Astrocyte (in vitro differentiated cells and primary cell): Measurements from ENCODE around the gene GPR42. TPM values are rescaled to one million over a fixed set of nuclear protein-coding genes. Genes with fewer than 3 reads are reported as not detected.

Experiments used
- DNase-seq: peaks from one replicate; pipeline ENCODE4 v3.0.0-alpha.2; 2010; ENCODE audit warnings: low read depth
- FAIRE-seq: peaks from 2 replicates; lab custom pipeline; 2011; peaks lifted over from hg19 to GRCh38; lab: Jason Lieb, UNC
- H2AFZ ChIP-seq: 2 replicates; pipeline ENCODE4 v1.6.0; 2012; ENCODE audit warnings: low read depth, low read length, inconsistent platforms
- H3K27ac ChIP-seq: 2 replicates; pipeline ENCODE4 v1.5.1; 2011; ENCODE audit warnings: low read depth, low read length, inconsistent platforms
- H3K27me3 ChIP-seq: 2 replicates; pipeline ENCODE4 v1.6.0; 2011; ENCODE audit warnings: low read length, inconsistent platforms; ENCODE audit not compliant: insufficient read depth
- H3K36me3 ChIP-seq: 2 replicates; pipeline ENCODE4 v1.5.1; 2011; ENCODE audit warnings: low read length, inconsistent platforms; ENCODE audit not compliant: insufficient read depth
- H3K4me1 ChIP-seq: 2 replicates; pipeline ENCODE4 v1.5.1; 2011; ENCODE audit warnings: low read length, inconsistent platforms; ENCODE audit not compliant: insufficient read depth
- H3K4me2 ChIP-seq: 2 replicates; pipeline ENCODE4 v1.6.0; 2012; ENCODE audit warnings: low read length, inconsistent platforms
- H3K4me3 ChIP-seq: 2 replicates; pipeline ENCODE4 v1.5.1; 2011; ENCODE audit warnings: low read depth, mild to moderate bottlenecking, low read length, inconsistent platforms; ENCODE audit not compliant: insufficient read depth
- H3K79me2 ChIP-seq: 2 replicates; pipeline ENCODE4 v1.6.0; 2012; ENCODE audit warnings: mild to moderate bottlenecking, low read length, inconsistent platforms; ENCODE audit not compliant: insufficient read depth
- H3K9ac ChIP-seq: 2 replicates; pipeline ENCODE4 v1.6.0; 2012; ENCODE audit warnings: mild to moderate bottlenecking, low read length, inconsistent platforms
- H3K9me3 ChIP-seq: 2 replicates; pipeline ENCODE4 v1.5.1; 2012; ENCODE audit warnings: low read depth, mild to moderate bottlenecking, low read length, inconsistent platforms; ENCODE audit not compliant: insufficient read depth
- H4K20me1 ChIP-seq: 2 replicates; pipeline ENCODE4 v1.6.0; 2012; ENCODE audit warnings: low read length, inconsistent platforms; ENCODE audit not compliant: insufficient read depth
- H3K27ac Mint-ChIP-seq: one replicate; pipeline ENCODE4 v1.8.0; 2021; ENCODE audit warnings: mild to moderate bottlenecking, mixed read lengths; ENCODE audit not compliant: unreplicated experiment
- H3K27me3 Mint-ChIP-seq: one replicate; pipeline ENCODE4 v1.8.0; 2021; ENCODE audit warnings: low read depth, mixed read lengths; ENCODE audit not compliant: unreplicated experiment
- H3K36me3 Mint-ChIP-seq: one replicate; pipeline ENCODE4 v1.8.0; 2021; ENCODE audit warnings: low read depth, mixed read lengths; ENCODE audit not compliant: unreplicated experiment
- H3K4me1 Mint-ChIP-seq: one replicate; pipeline ENCODE4 v1.8.0; 2021; ENCODE audit warnings: low read depth, mixed read lengths; ENCODE audit not compliant: unreplicated experiment
- H3K4me3 Mint-ChIP-seq: one replicate; pipeline ENCODE4 v1.8.0; 2021; ENCODE audit warnings: mild to moderate bottlenecking, moderate library complexity, mixed read lengths; ENCODE audit not compliant: unreplicated experiment
- H3K9me3 Mint-ChIP-seq: one replicate; pipeline ENCODE4 v1.8.0; 2021; ENCODE audit warnings: mild to moderate bottlenecking, mixed read lengths; ENCODE audit not compliant: unreplicated experiment
- EZH2 ChIP-seq: IDR thresholded peaks from 2 replicates; pipeline ENCODE4 v1.6.1; 2012; ENCODE audit warnings: mild to moderate bottlenecking, low read length, inconsistent platforms; ENCODE audit not compliant: insufficient read depth
- total RNA-seq: library from RNA; stranded (reverse); gene quantifications from 2 replicates; pipeline ENCODE4 v1.2.1, GENCODE V29; 2021
- TF ChIP-seq, protein P1 (sequence below): IDR thresholded peaks from 2 replicates; pipeline ENCODE4 v1.5.1; 2011; ENCODE audit warnings: low read depth, mild to moderate bottlenecking, inconsistent platforms, low read length, moderate library complexity; ENCODE audit not compliant: insufficient read depth

Gene GPR42
- total RNA-seq, 1 donor from 2014 or later: not detected

- Histone ChIP-seq H3K27ac (no peak overlapping the region), H3K9ac (no peak overlapping the region), H3K27me3 (no peaks in the 10 kb centered on the region), H3K79me2 (no peaks in the 10 kb centered on the region), H3K4me3 (no peak overlapping the region), H4K20me1 (no peaks in the 10 kb centered on the region), H3K4me2 (no peak overlapping the region), H2AFZ (no peak overlapping the region), H3K4me1 (no peaks in the 10 kb centered on the region), H3K36me3 (no peaks in the 10 kb centered on the region), H3K9me3 (no peaks in the 10 kb centered on the region)
- DNase-seq: no peak
- peaks cover 57% of the 10 kb centered on the region for H3K27me3 Mint-ChIP-seq
- H3K4me1 Mint-ChIP-seq: no peaks in the 10 kb centered on the region
- no peak overlapping the region for H3K27ac Mint-ChIP-seq
- no peak overlapping the region for H3K4me3 Mint-ChIP-seq
- FAIRE-seq: no peak
- TF ChIP-seq, protein P1, sequence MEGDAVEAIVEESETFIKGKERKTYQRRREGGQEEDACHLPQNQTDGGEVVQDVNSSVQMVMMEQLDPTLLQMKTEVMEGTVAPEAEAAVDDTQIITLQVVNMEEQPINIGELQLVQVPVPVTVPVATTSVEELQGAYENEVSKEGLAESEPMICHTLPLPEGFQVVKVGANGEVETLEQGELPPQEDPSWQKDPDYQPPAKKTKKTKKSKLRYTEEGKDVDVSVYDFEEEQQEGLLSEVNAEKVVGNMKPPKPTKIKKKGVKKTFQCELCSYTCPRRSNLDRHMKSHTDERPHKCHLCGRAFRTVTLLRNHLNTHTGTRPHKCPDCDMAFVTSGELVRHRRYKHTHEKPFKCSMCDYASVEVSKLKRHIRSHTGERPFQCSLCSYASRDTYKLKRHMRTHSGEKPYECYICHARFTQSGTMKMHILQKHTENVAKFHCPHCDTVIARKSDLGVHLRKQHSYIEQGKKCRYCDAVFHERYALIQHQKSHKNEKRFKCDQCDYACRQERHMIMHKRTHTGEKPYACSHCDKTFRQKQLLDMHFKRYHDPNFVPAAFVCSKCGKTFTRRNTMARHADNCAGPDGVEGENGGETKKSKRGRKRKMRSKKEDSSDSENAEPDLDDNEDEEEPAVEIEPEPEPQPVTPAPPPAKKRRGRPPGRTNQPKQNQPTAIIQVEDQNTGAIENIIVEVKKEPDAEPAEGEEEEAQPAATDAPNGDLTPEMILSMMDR: no peak
- no peak for TF ChIP-seq EZH2
- peaks cover 3% of the 10 kb centered on the region for H3K9me3 Mint-ChIP-seq
- no peaks in the 10 kb centered on the region for H3K36me3 Mint-ChIP-seq
Measured at GRCh38 chr19:35414442-35414841, 43.6 kb downstream of the GPR42 start.

DNA sequence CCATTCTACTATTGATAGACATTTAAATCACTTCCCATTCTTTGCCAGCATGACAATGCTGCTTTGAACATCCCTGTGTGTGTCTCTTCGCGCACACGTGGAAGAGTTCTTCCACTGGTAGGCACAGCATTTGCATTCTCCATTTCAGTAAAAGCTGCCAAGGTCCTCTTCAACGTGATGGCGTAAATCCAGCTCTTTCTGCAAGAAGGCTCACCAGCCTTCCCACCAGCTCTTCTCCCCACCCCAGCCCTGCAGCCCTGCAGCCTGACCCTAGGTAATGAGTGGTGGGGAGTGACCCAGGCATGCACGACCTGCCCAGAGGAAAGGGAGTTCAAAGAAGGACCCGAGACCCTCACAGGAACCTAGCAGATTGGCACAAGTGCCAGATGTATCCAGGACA lies 45.5 kb downstream of the GPR42 start:
- peaks cover 3% of the 10 kb centered on the region for H3K9me3 Mint-ChIP-seq
- Histone ChIP-seq H3K27ac (no peak overlapping the region), H4K20me1 (no peaks in the 10 kb centered on the region), H3K36me3 (no peaks in the 10 kb centered on the region), H3K79me2 (no peaks in the 10 kb centered on the region), H3K4me1 (no peaks in the 10 kb centered on the region), H2AFZ (no peak overlapping the region), H3K9me3 (no peaks in the 10 kb centered on the region), H3K27me3 (no peaks in the 10 kb centered on the region), H3K4me2 (no peak overlapping the region), H3K9ac (no peak overlapping the region), H3K4me3 (no peak overlapping the region)
- no peak overlapping the region for H3K4me3 Mint-ChIP-seq
- H3K27ac Mint-ChIP-seq: no peak overlapping the region
- FAIRE-seq (no peak), DNase-seq (no peak)
- TF ChIP-seq, protein P1: no peak
- TF ChIP-seq EZH2: no peak
- no peaks in the 10 kb centered on the region for H3K4me1 Mint-ChIP-seq
- no peaks in the 10 kb centered on the region for H3K36me3 Mint-ChIP-seq
- peaks cover 54% of the 10 kb centered on the region for H3K27me3 Mint-ChIP-seq

DNA sequence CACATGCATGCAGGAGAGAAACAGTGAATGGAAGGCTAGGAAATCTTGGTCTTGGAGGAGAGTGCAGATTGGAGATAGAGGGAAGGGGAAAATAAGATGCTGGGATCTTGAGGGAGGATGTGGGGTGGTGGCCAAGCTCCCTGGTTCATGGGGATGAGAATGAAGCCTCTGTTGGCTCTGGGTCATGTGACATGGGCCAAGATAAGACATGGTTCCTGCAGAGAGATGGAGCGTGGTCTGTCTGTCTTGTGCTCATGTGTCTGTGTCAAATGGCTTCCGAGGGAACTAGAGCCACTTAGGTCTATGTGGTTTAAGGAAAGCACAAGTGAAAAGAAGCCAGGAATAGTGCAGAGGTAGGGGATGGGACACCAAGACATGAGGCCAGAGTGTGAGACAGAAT lies 46.4 kb downstream of the GPR42 start:
- no peak overlapping the region for H3K4me2 ChIP-seq
- H3K4me3 ChIP-seq: no peak overlapping the region
- Mint-ChIP-seq H3K27me3 (peaks cover 55% of the 10 kb centered on the region), H3K4me3 (no peak overlapping the region), H3K36me3 (no peaks in the 10 kb centered on the region), H3K27ac (no peak overlapping the region), H3K9me3 (peaks cover 3% of the 10 kb centered on the region), H3K4me1 (no peaks in the 10 kb centered on the region)
- no peaks in the 10 kb centered on the region for H3K9me3 ChIP-seq
- FAIRE-seq (no peak), DNase-seq (no peak)
- H3K79me2 ChIP-seq: no peaks in the 10 kb centered on the region
- no peak for TF ChIP-seq EZH2
- TF ChIP-seq, protein P1: no peak
- H3K36me3 ChIP-seq: no peaks in the 10 kb centered on the region
- no peaks in the 10 kb centered on the region for H4K20me1 ChIP-seq
- no peaks in the 10 kb centered on the region for H3K4me1 ChIP-seq
- no peak overlapping the region for H3K27ac ChIP-seq
- H3K27me3 ChIP-seq: no peaks in the 10 kb centered on the region
- no peak overlapping the region for H2AFZ ChIP-seq
- H3K9ac ChIP-seq: no peak overlapping the region
